Measurements from ENCODE around the gene TRPV5. TPM values are rescaled to one million over a fixed set of nuclear protein-coding genes. Genes with fewer than 3 reads are reported as not detected.

Gene TRPV5
- total RNA-seq, 2 donors from 2014 or later = not detected

DNA sequence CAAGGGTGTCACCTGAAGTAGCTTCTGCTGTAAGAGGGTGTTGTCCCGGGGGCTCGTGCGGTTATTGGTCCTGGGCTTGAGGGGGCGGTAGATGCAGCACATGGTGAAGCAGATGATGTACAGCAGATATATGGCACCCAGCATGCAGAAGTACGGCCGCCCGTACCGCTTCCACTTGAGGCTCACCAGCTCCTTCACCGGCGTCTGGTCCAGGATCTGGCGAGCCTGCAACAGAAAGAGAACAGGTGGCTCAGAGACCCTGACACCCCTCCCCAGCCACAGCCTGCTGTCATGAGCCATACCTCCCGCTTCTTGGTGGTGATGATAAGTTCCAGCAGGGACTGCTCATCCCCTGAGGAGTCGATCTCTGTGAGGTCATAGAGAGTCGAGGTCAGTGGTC lies 58.1 kb downstream of the TRPV5 start:
- Histone ChIP-seq H3K27me3 (no peaks in the 10 kb centered on the region), H3K36me3 (no peaks in the 10 kb centered on the region), H3K27ac (no peak overlapping the region), H3K4me1 (no peaks in the 10 kb centered on the region), H3K4me3 (no peak overlapping the region), H3K9me3 (no peaks in the 10 kb centered on the region), H3K9ac (ENCODE audit: low read depth in 2 of 2, low read length in 2 of 2) (no peak overlapping the region)
- DNase-seq = no peak
- TF ChIP-seq, protein P1, sequence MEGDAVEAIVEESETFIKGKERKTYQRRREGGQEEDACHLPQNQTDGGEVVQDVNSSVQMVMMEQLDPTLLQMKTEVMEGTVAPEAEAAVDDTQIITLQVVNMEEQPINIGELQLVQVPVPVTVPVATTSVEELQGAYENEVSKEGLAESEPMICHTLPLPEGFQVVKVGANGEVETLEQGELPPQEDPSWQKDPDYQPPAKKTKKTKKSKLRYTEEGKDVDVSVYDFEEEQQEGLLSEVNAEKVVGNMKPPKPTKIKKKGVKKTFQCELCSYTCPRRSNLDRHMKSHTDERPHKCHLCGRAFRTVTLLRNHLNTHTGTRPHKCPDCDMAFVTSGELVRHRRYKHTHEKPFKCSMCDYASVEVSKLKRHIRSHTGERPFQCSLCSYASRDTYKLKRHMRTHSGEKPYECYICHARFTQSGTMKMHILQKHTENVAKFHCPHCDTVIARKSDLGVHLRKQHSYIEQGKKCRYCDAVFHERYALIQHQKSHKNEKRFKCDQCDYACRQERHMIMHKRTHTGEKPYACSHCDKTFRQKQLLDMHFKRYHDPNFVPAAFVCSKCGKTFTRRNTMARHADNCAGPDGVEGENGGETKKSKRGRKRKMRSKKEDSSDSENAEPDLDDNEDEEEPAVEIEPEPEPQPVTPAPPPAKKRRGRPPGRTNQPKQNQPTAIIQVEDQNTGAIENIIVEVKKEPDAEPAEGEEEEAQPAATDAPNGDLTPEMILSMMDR (IDR thresholded peaks at IDR 0.05) = no peak
- intact Hi-C loops (cut with DNase I) = no loop called here

DNA sequence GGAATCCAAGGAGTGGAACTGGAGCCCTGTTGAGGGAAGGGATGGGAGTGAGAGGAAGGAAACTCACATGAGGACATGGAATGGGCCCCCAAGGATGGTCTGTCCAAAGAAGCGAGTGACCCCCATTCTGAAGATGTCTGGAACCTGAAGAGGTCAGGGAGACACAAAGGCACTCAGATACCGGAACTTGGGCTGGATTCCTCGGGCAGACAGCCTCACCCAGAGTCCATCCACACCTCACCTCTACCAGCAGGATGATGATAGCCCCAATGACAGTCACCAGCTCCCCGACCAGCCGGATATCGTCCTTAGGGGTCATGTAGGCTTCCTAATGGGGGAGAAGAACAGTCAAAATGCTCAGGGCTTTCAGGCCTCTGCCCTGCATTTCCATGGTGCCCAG lies 58.7 kb downstream of the TRPV5 start:
- Histone ChIP-seq H3K4me1 (no peaks in the 10 kb centered on the region), H3K36me3 (no peaks in the 10 kb centered on the region), H3K27ac (no peak overlapping the region), H3K9ac (ENCODE audit: low read depth in 2 of 2, low read length in 2 of 2) (no peak overlapping the region), H3K27me3 (no peaks in the 10 kb centered on the region), H3K4me3 (no peak overlapping the region), H3K9me3 (no peaks in the 10 kb centered on the region)
- DNase-seq = no peak
- intact Hi-C loops (cut with DNase I) = no loop called here
- TF ChIP-seq, protein P1 (IDR thresholded peaks at IDR 0.05) = no peak

DNA sequence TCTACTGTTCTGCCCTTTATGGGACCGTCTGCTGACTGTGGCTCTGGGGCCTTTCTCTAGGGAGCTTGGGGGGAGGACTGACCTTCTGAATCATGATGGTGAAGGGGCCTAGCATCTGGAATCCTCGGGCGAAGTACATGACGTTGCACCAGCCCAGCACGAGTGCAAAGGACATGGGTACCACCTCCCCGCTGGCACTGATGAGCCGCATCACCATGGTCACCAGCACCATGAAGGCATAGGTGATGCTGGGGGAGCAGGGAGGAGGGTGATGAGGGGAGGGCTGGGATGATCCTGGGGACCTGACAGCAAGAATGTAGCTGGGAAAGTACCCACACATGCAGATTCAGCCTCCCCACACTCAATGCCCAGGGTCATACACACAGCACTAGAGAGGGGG lies 59.1 kb downstream of the TRPV5 start:
- H3K36me3 ChIP-seq = no peaks in the 10 kb centered on the region
- no peak overlapping the region for H3K27ac ChIP-seq
- no peak overlapping the region for H3K4me3 ChIP-seq
- no peaks in the 10 kb centered on the region for H3K4me1 ChIP-seq
- no peaks in the 10 kb centered on the region for H3K9me3 ChIP-seq
- intact Hi-C loops (cut with DNase I) = no loop called here
- TF ChIP-seq, protein P1 (IDR thresholded peaks at IDR 0.05) = no peak
- H3K9ac ChIP-seq (ENCODE audit: low read depth in 2 of 2, low read length in 2 of 2) = no peak overlapping the region
- H3K27me3 ChIP-seq = no peaks in the 10 kb centered on the region
- no peak for DNase-seq

DNA sequence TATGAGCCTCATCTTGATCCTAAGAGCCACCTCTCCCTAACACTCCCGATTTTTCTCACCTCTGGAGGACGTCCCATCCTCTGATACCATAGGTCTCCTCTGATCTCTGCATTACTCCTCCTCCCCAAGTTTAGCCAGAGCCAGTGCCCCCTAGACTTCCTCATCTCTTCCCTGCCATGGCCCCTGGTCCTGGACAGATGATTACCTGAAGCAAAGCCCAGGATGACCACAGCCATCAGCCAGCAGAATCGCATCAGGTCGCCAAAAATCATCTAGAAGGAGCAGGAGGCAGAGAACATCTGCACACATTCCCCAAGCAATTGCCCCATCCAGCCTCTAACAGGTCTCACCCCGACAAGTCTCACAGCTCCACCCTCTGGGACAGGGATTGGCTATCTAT lies 59.7 kb downstream of the TRPV5 start:
- no peaks in the 10 kb centered on the region for H3K36me3 ChIP-seq
- H3K4me3 ChIP-seq = no peak overlapping the region
- no peaks in the 10 kb centered on the region for H3K4me1 ChIP-seq
- no peak overlapping the region for H3K9ac ChIP-seq (ENCODE audit: low read depth in 2 of 2, low read length in 2 of 2)
- TF ChIP-seq, protein P1 (IDR thresholded peaks at IDR 0.05) = no peak
- intact Hi-C loops (cut with DNase I) = no loop called here
- no peak overlapping the region for H3K27ac ChIP-seq
- no peak for DNase-seq
- no peaks in the 10 kb centered on the region for H3K9me3 ChIP-seq
- H3K27me3 ChIP-seq = no peaks in the 10 kb centered on the region

DNA sequence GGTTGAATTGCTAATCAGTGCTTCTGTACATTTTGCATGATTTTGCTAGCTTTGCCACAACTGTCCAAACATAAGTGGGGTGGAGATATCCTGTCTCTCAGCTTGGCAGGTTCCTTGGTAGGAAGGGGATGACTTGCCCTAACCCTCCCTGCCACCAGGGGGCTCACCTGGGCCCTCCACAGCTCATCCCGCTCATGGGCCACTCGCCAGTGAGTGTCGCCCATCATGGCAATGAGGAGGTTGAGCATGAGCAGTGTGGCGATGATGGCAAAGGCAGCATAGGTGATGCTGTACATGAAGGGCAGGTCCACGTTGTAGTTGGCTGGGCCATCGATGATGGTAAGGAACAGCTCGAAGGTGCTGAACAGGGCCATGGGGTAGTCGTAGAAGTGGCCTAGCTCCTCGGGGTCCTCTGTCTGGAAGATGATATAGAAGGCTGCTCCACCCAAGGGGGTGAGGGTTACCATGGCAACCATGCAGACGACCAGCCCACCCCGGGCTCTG lies 60.2 kb downstream of the TRPV5 start:
- Histone ChIP-seq H3K27me3 (no peaks in the 10 kb centered on the region), H3K9me3 (no peaks in the 10 kb centered on the region), H3K36me3 (no peaks in the 10 kb centered on the region), H3K9ac (ENCODE audit: low read depth in 2 of 2, low read length in 2 of 2) (no peak overlapping the region), H3K4me3 (no peak overlapping the region), H3K4me1 (no peaks in the 10 kb centered on the region), H3K27ac (no peak overlapping the region)
- TF ChIP-seq, protein P1 (IDR thresholded peaks at IDR 0.05) = no peak
- intact Hi-C loops (cut with DNase I) = no loop called here
- DNase-seq = no peak
